PC-9 (cell line): ENCODE data around the gene RTL10. TPM values are rescaled to one million over a fixed set of nuclear protein-coding genes. Genes with fewer than 3 reads are reported as not detected.

Source experiments
- BruUV-seq: library from RNA; stranded (reverse); fragments of 400-500 nt; replicated peaks from 2 replicates; lab custom pipeline; 2021; lab: Mats Ljungman, UMichigan
- CTCF ChIA-PET: fragments of 300-600 bp; sonication (Branson Sonifier 250); formaldehyde crosslinking; loops from one replicate; lab custom pipeline; 2022; ENCODE audit warnings: antibody characterized with exemption; lab: Charles Lee
- POLR2A ChIA-PET: fragments of 300-600 bp; sonication (Branson Sonifier 250); formaldehyde crosslinking; loops from one replicate; lab custom pipeline; 2022; ENCODE audit warnings: antibody characterized with exemption; ENCODE audit not compliant: unreplicated experiment; lab: Charles Lee
- DNase-seq, 2 experiments: peaks; one replicate each; pipeline versions ENCODE4 v3.0.0 to v3.0.0-alpha.2; 2015 to 2022; ENCODE audit warnings: mixed read lengths in 1 of 2
- H2AFZ ChIP-seq: fragments of 200-600 bp; sonication (generic); 2 replicates; pipeline ENCODE4 v1.8.1; 2017; ENCODE audit warnings: antibody characterized with exemption
- H3F3A ChIP-seq: fragments of 200-600 bp; sonication (generic); 2 replicates; pipeline ENCODE4 v1.8.1; 2017; ENCODE audit warnings: antibody characterized with exemption, mild to moderate bottlenecking, low read depth; ENCODE audit not compliant: insufficient read depth
- H3K27ac ChIP-seq: fragments of 200-600 bp; sonication (generic); 2 replicates; pipeline ENCODE4 v1.6.1; 2016; ENCODE audit warnings: mixed run types
- H3K27me3 ChIP-seq: fragments of 200-600 bp; sonication (generic); 2 replicates; pipeline ENCODE4 v1.6.1; 2016; ENCODE audit warnings: low read depth, mixed run types; ENCODE audit not compliant: insufficient read depth
- H3K36me3 ChIP-seq: fragments of 200-600 bp; sonication (generic); 2 replicates; pipeline ENCODE4 v1.6.1; 2016; ENCODE audit warnings: low read depth, mixed run types
- H3K4me1 ChIP-seq: fragments of 200-600 bp; sonication (generic); replicated peaks from 2 replicates; pipeline ENCODE4 v1.6.1; 2016; ENCODE audit warnings: mixed run types; ENCODE audit not compliant: insufficient read depth
- H3K4me2 ChIP-seq: fragments of 200-600 bp; sonication (generic); 2 replicates; pipeline ENCODE4 v1.6.1; 2017; ENCODE audit warnings: mixed run types
- H3K4me3 ChIP-seq: fragments of 200-600 bp; sonication (generic); 2 replicates; pipeline ENCODE4 v1.6.1; 2016; ENCODE audit warnings: mixed run types
- H3K79me2 ChIP-seq: fragments of 200-600 bp; sonication (generic); 2 replicates; pipeline ENCODE4 v1.6.1; 2017; ENCODE audit warnings: low read depth, mixed run types
- H3K9me2 ChIP-seq: fragments of 200-600 bp; sonication (generic); 2 replicates; pipeline ENCODE4 v1.8.1; 2017; ENCODE audit warnings: mild to moderate bottlenecking; ENCODE audit not compliant: insufficient read depth
- H3K9me3 ChIP-seq: fragments of 200-600 bp; sonication (generic); 2 replicates; pipeline ENCODE4 v1.8.1; 2016; ENCODE audit warnings: low read depth; ENCODE audit not compliant: insufficient read depth
- H4K20me1 ChIP-seq: fragments of 200-600 bp; sonication (generic); 2 replicates; pipeline ENCODE4 v1.8.1; 2017; ENCODE audit not compliant: insufficient read depth
- EZH2 ChIP-seq: fragments of 200-600 bp; sonication (generic); IDR thresholded peaks from 2 replicates; pipeline ENCODE4 v1.8.0; 2017; ENCODE audit warnings: antibody characterized with exemption, low read depth
- intact Hi-C: fragments of 100-400 bp; cut with micrococcal nuclease; formaldehyde crosslinking; loops from one replicate; pipeline ENCODE4 v1.10.0; 2022; ENCODE audit not compliant: unreplicated experiment
- total RNA-seq: library from RNA; stranded (reverse); gene quantifications from 2 replicates; pipeline ENCODE4 v1.2.3, GENCODE V29; 2021
- TF ChIP-seq, protein P1 (sequence below): fragments of 200-600 bp; sonication (generic); conservative IDR thresholded peaks from 2 replicates; pipeline ENCODE4 v1.6.1; 2017; ENCODE audit warnings: mixed run types, antibody characterized with exemption, mild to moderate bottlenecking, moderate library complexity

The RTL10 gene
- total RNA-seq, 1 experiment from 2014 or later: 23.5 TPM

DNA sequence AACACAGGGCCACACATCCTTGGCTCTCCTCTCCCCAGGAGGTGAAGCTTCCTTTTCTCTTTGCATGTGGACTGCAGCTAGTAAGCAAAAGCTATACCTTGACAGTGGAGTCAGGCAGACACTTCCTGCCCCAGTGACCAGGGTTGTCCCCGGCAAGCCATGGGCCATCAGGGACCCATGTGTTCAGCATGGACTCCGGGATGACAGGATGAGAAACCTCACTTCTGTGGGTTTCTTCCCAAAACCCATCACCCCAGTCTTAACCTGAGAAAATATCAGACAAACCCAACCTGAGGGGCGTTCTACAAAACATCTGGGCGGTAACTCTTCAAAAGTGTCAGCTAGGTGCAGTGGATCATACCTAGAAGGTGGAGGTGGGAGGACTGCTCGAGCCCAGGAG is 40.2 kb downstream of the RTL10 start:
- DNase-seq: no peak
- Histone ChIP-seq H3K36me3 (no peaks in the 10 kb centered on the region), H3K9me2 (no peaks in the 10 kb centered on the region), H3K4me2 (no peak overlapping the region), H3F3A (no peaks in the 10 kb centered on the region), H3K9me3 (no peaks in the 10 kb centered on the region), H2AFZ (no peak overlapping the region), H3K27ac (no peak overlapping the region), H3K27me3 (no peaks in the 10 kb centered on the region), H3K79me2 (no peaks in the 10 kb centered on the region), H3K4me1 (no peaks in the 10 kb centered on the region), H3K4me3 (no peak overlapping the region), H4K20me1 (no peaks in the 10 kb centered on the region)
- TF ChIP-seq EZH2: no peak
- TF ChIP-seq, protein P1, sequence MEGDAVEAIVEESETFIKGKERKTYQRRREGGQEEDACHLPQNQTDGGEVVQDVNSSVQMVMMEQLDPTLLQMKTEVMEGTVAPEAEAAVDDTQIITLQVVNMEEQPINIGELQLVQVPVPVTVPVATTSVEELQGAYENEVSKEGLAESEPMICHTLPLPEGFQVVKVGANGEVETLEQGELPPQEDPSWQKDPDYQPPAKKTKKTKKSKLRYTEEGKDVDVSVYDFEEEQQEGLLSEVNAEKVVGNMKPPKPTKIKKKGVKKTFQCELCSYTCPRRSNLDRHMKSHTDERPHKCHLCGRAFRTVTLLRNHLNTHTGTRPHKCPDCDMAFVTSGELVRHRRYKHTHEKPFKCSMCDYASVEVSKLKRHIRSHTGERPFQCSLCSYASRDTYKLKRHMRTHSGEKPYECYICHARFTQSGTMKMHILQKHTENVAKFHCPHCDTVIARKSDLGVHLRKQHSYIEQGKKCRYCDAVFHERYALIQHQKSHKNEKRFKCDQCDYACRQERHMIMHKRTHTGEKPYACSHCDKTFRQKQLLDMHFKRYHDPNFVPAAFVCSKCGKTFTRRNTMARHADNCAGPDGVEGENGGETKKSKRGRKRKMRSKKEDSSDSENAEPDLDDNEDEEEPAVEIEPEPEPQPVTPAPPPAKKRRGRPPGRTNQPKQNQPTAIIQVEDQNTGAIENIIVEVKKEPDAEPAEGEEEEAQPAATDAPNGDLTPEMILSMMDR: no peak
- intact Hi-C loops: no loop called here
- no TSS peak for BruUV-seq
- CTCF ChIA-PET: no interaction called here
- POLR2A ChIA-PET: no interaction called here

DNA sequence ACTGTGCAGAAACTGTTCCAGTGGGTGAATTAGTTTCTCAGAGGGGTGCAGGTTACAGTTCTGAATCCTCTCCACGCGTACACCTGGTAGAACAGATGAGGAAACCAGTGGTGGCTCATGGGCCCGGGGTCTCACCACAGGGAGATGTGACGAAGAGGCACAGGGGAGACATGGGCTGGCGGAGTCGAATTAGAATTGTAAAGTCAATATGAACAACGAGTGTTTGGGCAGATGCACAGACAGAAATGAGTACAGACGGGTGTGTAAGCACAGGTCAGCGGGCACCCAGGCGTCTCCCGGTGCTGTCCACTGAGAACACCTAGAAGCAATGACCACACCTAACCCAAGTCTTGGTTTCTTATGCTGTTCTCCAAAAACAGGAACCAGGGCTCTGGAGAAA is 41.8 kb downstream of the RTL10 start:
- Histone ChIP-seq H3K27ac (no peak overlapping the region), H3K9me3 (no peaks in the 10 kb centered on the region), H3F3A (no peaks in the 10 kb centered on the region), H3K9me2 (no peaks in the 10 kb centered on the region), H3K36me3 (no peaks in the 10 kb centered on the region), H3K4me2 (no peak overlapping the region), H3K79me2 (no peaks in the 10 kb centered on the region), H3K4me1 (no peaks in the 10 kb centered on the region), H3K27me3 (no peaks in the 10 kb centered on the region), H2AFZ (no peak overlapping the region), H4K20me1 (no peaks in the 10 kb centered on the region), H3K4me3 (no peak overlapping the region)
- POLR2A ChIA-PET: no interaction called here
- CTCF ChIA-PET: no interaction called here
- no peak for DNase-seq
- intact Hi-C loops: no loop called here
- BruUV-seq: no TSS peak
- TF ChIP-seq EZH2: no peak
- TF ChIP-seq, protein P1: no peak

DNA sequence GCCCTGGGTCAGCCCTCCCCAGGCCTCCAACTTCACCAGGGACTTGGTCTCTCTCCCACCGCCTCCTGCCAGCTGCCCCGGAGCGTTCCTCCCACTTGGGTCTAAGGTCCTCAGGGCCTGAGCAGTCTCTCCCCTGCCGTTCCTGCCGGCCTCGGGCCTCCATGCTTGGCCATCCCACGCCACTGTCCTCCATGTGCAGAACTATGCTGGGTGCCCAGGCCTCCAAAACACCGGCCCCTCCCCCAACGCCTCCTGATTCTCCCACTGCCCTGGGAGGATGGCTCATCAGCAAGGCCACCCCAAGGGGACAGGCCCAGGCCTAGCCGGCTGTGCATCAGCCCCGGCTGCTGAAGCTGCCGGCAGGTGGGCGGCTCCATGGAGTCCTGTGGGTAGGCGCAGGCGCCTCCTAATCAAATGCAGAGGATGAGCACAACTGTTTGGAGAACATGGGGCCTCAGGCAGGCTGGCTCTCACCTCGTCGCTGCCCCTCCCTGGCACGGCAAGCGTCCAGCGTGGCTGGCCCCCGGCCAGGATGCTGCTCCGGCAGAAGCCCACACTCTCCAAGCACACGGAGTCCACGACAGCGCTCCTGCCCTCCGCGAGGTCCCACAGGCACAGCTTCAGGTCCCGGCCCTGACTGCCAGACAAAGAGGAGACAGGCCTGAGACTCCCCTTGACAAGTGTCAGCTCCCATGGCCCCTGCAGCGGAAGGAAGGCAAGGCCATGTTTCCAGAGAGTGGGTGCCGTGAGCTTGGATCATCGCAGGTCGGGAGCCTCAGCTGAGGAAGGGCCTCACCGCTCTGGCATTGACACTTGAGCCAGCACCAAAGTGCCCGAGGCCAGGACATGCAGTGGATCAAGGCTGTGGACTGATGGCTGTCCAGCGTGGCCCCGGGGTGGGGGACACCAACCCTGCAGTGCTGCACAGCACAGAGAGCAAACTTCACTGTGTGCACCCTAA is 42.6 kb downstream of the RTL10 start:
- no peak for TF ChIP-seq EZH2
- TF ChIP-seq, protein P1: no peak
- peaks cover 5% of the 10 kb centered on the region for H3K4me1 ChIP-seq
- DNase-seq: no peak
- intact Hi-C loops: no loop called here
- BruUV-seq: no TSS peak
- H2AFZ ChIP-seq: no peak overlapping the region
- H4K20me1 ChIP-seq: no peaks in the 10 kb centered on the region
- H3K36me3 ChIP-seq: no peaks in the 10 kb centered on the region
- no peak overlapping the region for H3K4me2 ChIP-seq
- H3F3A ChIP-seq: peaks cover 2% of the 10 kb centered on the region; the same call in 1 of the 2 replicates
- H3K4me3 ChIP-seq: no peak overlapping the region
- no peaks in the 10 kb centered on the region for H3K9me2 ChIP-seq
- H3K9me3 ChIP-seq: no peaks in the 10 kb centered on the region
- no peaks in the 10 kb centered on the region for H3K27me3 ChIP-seq
- CTCF ChIA-PET: no interaction called here
- POLR2A ChIA-PET: no interaction called here
- H3K79me2 ChIP-seq: no peaks in the 10 kb centered on the region
- no peak overlapping the region for H3K27ac ChIP-seq
